Measurements from ENCODE around the gene ACOT11.

GRCh38 chr1:54611621-54612020 is 63.6 kb downstream of the ACOT11 start:
- TF ChIP-seq POLR2A (IDR thresholded peaks at IDR 0.05; ENCODE audit: low read length) (no peak), GATA1 (IDR thresholded peaks at IDR 0.05; ENCODE audit: low read depth, low read length) (no peak)
